HepG2 (cell line): ENCODE results near the gene GTF2A2. TPM values are rescaled to one million over a fixed set of nuclear protein-coding genes. Genes with fewer than 3 reads are reported as not detected.

ENCODE experiments used
- ATAC-seq: fragments of 200-7000 bp; cut with Tn5 transposase; 3 replicates; pipeline ENCODE4 v1.9.1; 2020; ENCODE audit warnings: mild to moderate bottlenecking, moderate library complexity
- BruUV-seq: library from RNA; stranded (reverse); fragments of 400-500 nt; replicated peaks from 2 replicates; lab custom pipeline; 2021; lab: Mats Ljungman, UMichigan
- CTCF ChIA-PET: fragments of 300-600 bp; formaldehyde crosslinking; extraction: SDS; loops from one replicate; lab custom pipeline; 2021; ENCODE audit warnings: low total read pairs, inconsistent platforms, low intra/inter-chr PET ratio; lab: Yijun Ruan, JAX
- POLR2A ChIA-PET: fragments of 350-600 bp; sonication (Branson Sonifier 250); formaldehyde crosslinking; loops from one replicate; lab custom pipeline; 2020; ENCODE audit warnings: antibody characterized with exemption, inconsistent platforms; lab: Yijun Ruan, JAX
- DNase-seq: peaks from one replicate; pipeline ENCODE4 v3.0.0-alpha.2; 2015; ENCODE audit warnings: low spot score
- FAIRE-seq: peaks from 3 replicates; lab custom pipeline; 2011; peaks lifted over from hg19 to GRCh38; lab: Jason Lieb, UNC
- H2AFZ ChIP-seq: one replicate; pipeline ENCODE4 v1.6.1; 2011; ENCODE audit warnings: low read length, inconsistent platforms
- H3K27ac ChIP-seq: fragments of 300-600 bp; 3 replicates; pipeline ENCODE4 v1.8.0; 2011; ENCODE audit warnings: mixed run types, mild to moderate bottlenecking, mixed read lengths, low read length, inconsistent platforms; ENCODE audit not compliant: insufficient read depth; ENCODE audit errors: extremely low read length
- H3K27me3 ChIP-seq, 2 experiments: fragments of 200-600 bp in 1 of 2; 2 replicates in 1 of 2; 3 replicates in 1 of 2; pipeline versions ENCODE4 v1.6.0 to v1.8.0; 2011; ENCODE audit warnings: low read length in 2 of 2, mild to moderate bottlenecking in 2 of 2, moderate library complexity in 2 of 2, inconsistent platforms in 1 of 2; ENCODE audit not compliant: insufficient read depth in 2 of 2, control insufficient read depth in 1 of 2
- H3K36me3 ChIP-seq, 2 experiments: fragments of 200-600 bp in 1 of 2; replicated peaks in 1 of 2; 2 replicates in 1 of 2; 3 replicates in 1 of 2; pipeline versions ENCODE4 v1.5.1 to v1.8.0; 2011; ENCODE audit warnings: low read length in 2 of 2, inconsistent platforms in 1 of 2; ENCODE audit not compliant: insufficient read depth in 2 of 2, control insufficient read depth in 1 of 2
- H3K4me1 ChIP-seq: 2 replicates; pipeline ENCODE4 v1.5.1; 2012; ENCODE audit warnings: low read length, inconsistent platforms; ENCODE audit not compliant: insufficient read depth
- H3K4me2 ChIP-seq: 2 replicates; pipeline ENCODE4 v1.6.0; 2011; ENCODE audit warnings: low read depth, low read length, inconsistent platforms
- H3K4me3 ChIP-seq, 3 experiments: fragments of 200-600 bp in 1 of 3; sonication (generic), shearing (Covaris generic) in 1 of 3; replicated peaks in 1 of 3; 2 replicates each; pipeline ENCODE4 v1.5.1; 2011 to 2016; ENCODE audit warnings: low read length in 3 of 3, inconsistent platforms in 2 of 3, low read depth in 2 of 3, mild to moderate bottlenecking in 2 of 3, control low read depth in 1 of 3, mixed read lengths in 1 of 3; ENCODE audit not compliant: insufficient read depth in 1 of 3
- H3K79me2 ChIP-seq: one replicate; pipeline ENCODE4 v1.6.1; 2011; ENCODE audit warnings: low read length, inconsistent platforms; ENCODE audit not compliant: insufficient read depth
- H3K9ac ChIP-seq: 2 replicates; pipeline ENCODE4 v1.6.0; 2011; ENCODE audit warnings: mild to moderate bottlenecking, low read depth, low read length, inconsistent platforms; ENCODE audit not compliant: insufficient read depth
- H3K9me3 ChIP-seq: 2 replicates; pipeline ENCODE4 v1.5.1; 2012; ENCODE audit warnings: mild to moderate bottlenecking, low read length
- H4K20me1 ChIP-seq: 2 replicates; pipeline ENCODE4 v1.6.0; 2011; ENCODE audit warnings: inconsistent platforms, mild to moderate bottlenecking, low read length, moderate library complexity; ENCODE audit not compliant: insufficient read depth
- AHR ChIP-seq: IDR thresholded peaks from 2 replicates; pipeline ENCODE4 v1.6.1; 2018; ENCODE audit warnings: missing genetic modification reagents, missing compliant biosample characterization
- ATAD3A ChIP-seq: sonication (generic); formaldehyde crosslinking; IDR thresholded peaks from 2 replicates; pipeline ENCODE4 v1.4.0; 2020; ENCODE audit warnings: missing genetic modification reagents
- FOXJ3 ChIP-seq: sonication (generic); formaldehyde crosslinking; IDR thresholded peaks from 2 replicates; pipeline ENCODE4 v1.4.0; 2020; ENCODE audit warnings: missing genetic modification reagents, mild to moderate bottlenecking, borderline replicate concordance
- HOXA3 ChIP-seq: sonication (generic); formaldehyde crosslinking; IDR thresholded peaks from 2 replicates; pipeline ENCODE4 v1.5.0; 2020; ENCODE audit warnings: missing genetic modification reagents
- MXI1 ChIP-seq: IDR thresholded peaks from 3 replicates; pipeline ENCODE4 v1.6.1; 2012; ENCODE audit warnings: low read depth, low read length, inconsistent platforms, borderline replicate concordance
- MYC ChIP-seq: sonication (generic); formaldehyde crosslinking; IDR thresholded peaks from 2 replicates; pipeline ENCODE4 v1.9.0; 2021; ENCODE audit warnings: missing genetic modification reagents, borderline replicate concordance
- NCOR1 ChIP-seq: fragments of 200-600 bp; sonication (generic); IDR thresholded peaks from 2 replicates; pipeline ENCODE4 v1.7.0; 2017; ENCODE audit warnings: antibody characterized with exemption, low read length, borderline replicate concordance
- NR1H2 ChIP-seq: sonication (generic); formaldehyde crosslinking; IDR thresholded peaks from 2 replicates; pipeline ENCODE4 v1.8.1; 2022; ENCODE audit warnings: low read depth, missing genetic modification reagents, borderline replicate concordance
- PTBP1 ChIP-seq: fragments of 200-400 bp; formaldehyde crosslinking; IDR thresholded peaks from 2 replicates; pipeline ENCODE4 v1.6.1; 2018; ENCODE audit warnings: low read length, low read depth; ENCODE audit not compliant: poor library complexity, severe bottlenecking
- RFX1 ChIP-seq: fragments of 450-650 bp; IDR thresholded peaks from 2 replicates; pipeline ENCODE4 v1.6.1; 2017
- STAG1 ChIP-seq: sonication (generic); formaldehyde crosslinking; IDR thresholded peaks from 2 replicates; pipeline ENCODE4 v1.4.0; 2020; ENCODE audit warnings: missing genetic modification reagents
- ZBTB42 ChIP-seq: sonication (generic); formaldehyde crosslinking; IDR thresholded peaks from 2 replicates; pipeline ENCODE4 v1.5.0; 2020; ENCODE audit warnings: mild to moderate bottlenecking, missing genetic modification reagents
- ZIK1 ChIP-seq: sonication (generic); formaldehyde crosslinking; IDR thresholded peaks from 2 replicates; pipeline ENCODE4 v1.5.0; 2020; ENCODE audit warnings: mild to moderate bottlenecking, low read depth, missing genetic modification reagents, borderline replicate concordance
- ZNF225 ChIP-seq: sonication (generic); formaldehyde crosslinking; IDR thresholded peaks from 2 replicates; pipeline ENCODE4 v1.4.0; 2020; ENCODE audit warnings: mild to moderate bottlenecking, missing genetic modification reagents
- ZNF75D ChIP-seq: sonication (generic); formaldehyde crosslinking; IDR thresholded peaks from 2 replicates; pipeline ENCODE4 v1.8.1; 2023; ENCODE audit warnings: missing genetic modification reagents, mild to moderate bottlenecking, borderline replicate concordance
- ZNF777 ChIP-seq: sonication (generic); formaldehyde crosslinking; IDR thresholded peaks from 2 replicates; pipeline ENCODE4 v1.4.0; 2020; ENCODE audit warnings: missing genetic modification reagents
- WGBS: methylation state at CpG from one replicate; pipeline ENCODE4 v1.1.6; 2017; ENCODE audit warnings: low lambda C conversion rate; 5-methylcytosine and 5-hydroxymethylcytosine counted together
- in situ Hi-C: cut with HindIII; loops from 2 replicates; pipeline ENCODE4 v1.10.0; 2017; ENCODE audit warnings: low pct_unique_long_range_greater_than_20kb; ENCODE audit not compliant: extremely low pct_ligation_motif_present
- intact Hi-C: fragments of 100-400 bp; cut with micrococcal nuclease; formaldehyde crosslinking; loops from one replicate; pipeline ENCODE4 v1.10.0; 2022; ENCODE audit not compliant: unreplicated experiment
- polyA plus RNA-seq, 8 experiments: library from polyadenylated mRNA; depleted of rRNA in 3 of 8; stranded (reverse) in 7 of 8; unstranded in 1 of 8; fragments of >200 nt; fragmentation: Illumina TruSeq in 4 of 8; extraction: Trizol in 4 of 8; gene quantifications; 2 replicates each; pipeline versions ENCODE4 v1.2.1 to v1.2.3, GENCODE V29; 2011 to 2016; ENCODE audit warnings: low read depth in 4 of 8, missing spikeins in 1 of 8, mixed read lengths in 1 of 8; ENCODE audit not compliant: insufficient read depth in 1 of 8
- total RNA-seq, 5 experiments: library from RNA; depleted of rRNA; stranded (reverse); fragments of >200 nt; fragmentation: Illumina TruSeq; extraction: Trizol; gene quantifications; 2 replicates each; pipeline ENCODE4 v1.2.3, GENCODE V29; 2016; ENCODE audit warnings: low read depth in 1 of 5
- TF ChIP-seq, protein P1 (sequence below): sonication (generic); formaldehyde crosslinking; IDR thresholded peaks from 2 replicates; pipeline ENCODE4 v1.8.0; 2022; ENCODE audit warnings: missing genetic modification reagents, low read depth, mild to moderate bottlenecking, borderline replicate concordance
- TF ChIP-seq, protein P2 (sequence below): sonication (generic); formaldehyde crosslinking; IDR thresholded peaks from 2 replicates; pipeline ENCODE4 v1.4.0; 2020; ENCODE audit warnings: missing genetic modification reagents

Gene GTF2A2
- total and polyA plus RNA-seq, 2 of the 13 experiments (the other 11 are each of a cell fraction or from before 2014, with no cell fraction given), result 24.4 to 106 TPM

GRCh38 chr15:59702351-59702750 lies 45.0 kb upstream of the GTF2A2 start:
- Histone ChIP-seq H3K27me3 (0 out of 5 replicates have a peak, but pooled peaks cover 0 to 7% of the 10 kb centered on the region in 2 experiments), H2AFZ (no peak overlapping the region), H3K9me3 (no peaks in the 10 kb centered on the region; the same call in 1 of the 2 replicates), H3K36me3 (no peaks in the 10 kb centered on the region), H3K9ac (no peak overlapping the region), H4K20me1 (no peaks in the 10 kb centered on the region), H3K4me2 (no peak overlapping the region), H3K79me2 (no peaks in the 10 kb centered on the region), H3K4me1 (0 out of 2 replicates have a peak, but pooled peaks cover 8% of the 10 kb centered on the region), H3K27ac (no peak overlapping the region), H3K4me3 (no peak overlapping the region)
- in situ Hi-C loops (no loop called here), intact Hi-C loops (no loop called here)
- DNase-seq, result no peak
- ChIA-PET CTCF (no interaction called here), POLR2A (no interaction called here)
- ATAC-seq, result no peak
- no TSS peak for BruUV-seq
- no peak for FAIRE-seq
- TF ChIP-seq RFX1 (no peak), NR1H2 (no peak), FOXJ3 (CRISPR knock-in tag) (no peak), STAG1 (CRISPR knock-in tag) (no peak), HOXA3 (no peak), ZBTB42 (CRISPR knock-in tag) (no peak), MXI1 (no peak), NCOR1 (no peak)
- TF ChIP-seq, protein P1, sequence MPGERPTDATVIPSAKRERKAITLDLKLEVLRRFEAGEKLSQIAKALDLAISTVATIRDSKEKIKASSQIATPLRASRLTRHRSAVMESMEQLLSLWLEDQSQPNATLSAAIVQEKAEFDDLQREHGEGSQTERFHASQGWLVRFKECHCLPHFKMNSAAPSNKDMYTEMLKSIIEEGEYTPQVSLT (CRISPR knock-in tag), result no peak

GRCh38 chr15:59701880-59702279 lies 44.6 kb upstream of the GTF2A2 start:
- no peak for ATAC-seq
- Histone ChIP-seq H3K27ac (no peak overlapping the region), H3K9me3 (no peaks in the 10 kb centered on the region), H3K36me3 (no peaks in the 10 kb centered on the region), H2AFZ (no peak overlapping the region), H3K79me2 (no peaks in the 10 kb centered on the region), H3K27me3 (0 out of 5 replicates have a peak, but pooled peaks cover 0 to 7% of the 10 kb centered on the region in 2 experiments)
- intact Hi-C loops, result no loop called here
- TF ChIP-seq MYC (CRISPR knock-in tag) (no peak), AHR (CRISPR knock-in tag) (no peak), ATAD3A (CRISPR knock-in tag) (no peak), ZNF225 (CRISPR knock-in tag) (no peak), PTBP1 (no peak), ZNF75D (CRISPR knock-in tag) (no peak), ZNF777 (CRISPR knock-in tag) (no peak), ZIK1 (CRISPR knock-in tag) (no peak)
- TF ChIP-seq, protein P2, sequence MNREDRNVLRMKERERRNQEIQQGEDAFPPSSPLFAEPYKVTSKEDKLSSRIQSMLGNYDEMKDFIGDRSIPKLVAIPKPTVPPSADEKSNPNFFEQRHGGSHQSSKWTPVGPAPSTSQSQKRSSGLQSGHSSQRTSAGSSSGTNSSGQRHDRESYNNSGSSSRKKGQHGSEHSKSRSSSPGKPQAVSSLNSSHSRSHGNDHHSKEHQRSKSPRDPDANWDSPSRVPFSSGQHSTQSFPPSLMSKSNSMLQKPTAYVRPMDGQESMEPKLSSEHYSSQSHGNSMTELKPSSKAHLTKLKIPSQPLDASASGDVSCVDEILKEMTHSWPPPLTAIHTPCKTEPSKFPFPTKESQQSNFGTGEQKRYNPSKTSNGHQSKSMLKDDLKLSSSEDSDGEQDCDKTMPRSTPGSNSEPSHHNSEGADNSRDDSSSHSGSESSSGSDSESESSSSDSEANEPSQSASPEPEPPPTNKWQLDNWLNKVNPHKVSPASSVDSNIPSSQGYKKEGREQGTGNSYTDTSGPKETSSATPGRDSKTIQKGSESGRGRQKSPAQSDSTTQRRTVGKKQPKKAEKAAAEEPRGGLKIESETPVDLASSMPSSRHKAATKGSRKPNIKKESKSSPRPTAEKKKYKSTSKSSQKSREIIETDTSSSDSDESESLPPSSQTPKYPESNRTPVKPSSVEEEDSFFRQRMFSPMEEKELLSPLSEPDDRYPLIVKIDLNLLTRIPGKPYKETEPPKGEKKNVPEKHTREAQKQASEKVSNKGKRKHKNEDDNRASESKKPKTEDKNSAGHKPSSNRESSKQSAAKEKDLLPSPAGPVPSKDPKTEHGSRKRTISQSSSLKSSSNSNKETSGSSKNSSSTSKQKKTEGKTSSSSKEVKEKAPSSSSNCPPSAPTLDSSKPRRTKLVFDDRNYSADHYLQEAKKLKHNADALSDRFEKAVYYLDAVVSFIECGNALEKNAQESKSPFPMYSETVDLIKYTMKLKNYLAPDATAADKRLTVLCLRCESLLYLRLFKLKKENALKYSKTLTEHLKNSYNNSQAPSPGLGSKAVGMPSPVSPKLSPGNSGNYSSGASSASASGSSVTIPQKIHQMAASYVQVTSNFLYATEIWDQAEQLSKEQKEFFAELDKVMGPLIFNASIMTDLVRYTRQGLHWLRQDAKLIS, result no peak
- TF ChIP-seq, all 625 proteins: peak for 0
- DNase-seq (no peak), FAIRE-seq (no peak)
- ChIA-PET POLR2A (no interaction called here), CTCF (no interaction called here)
- H3K4me2 ChIP-seq, result no peak overlapping the region
- no peak overlapping the region for H3K4me3 ChIP-seq
- in situ Hi-C loops, result no loop called here
- no peak overlapping the region for H3K9ac ChIP-seq
- no TSS peak for BruUV-seq
- 2% methylated on average over 4 of the region's 4 CpGs for WGBS
- H3K4me1 ChIP-seq, result 0 out of 2 replicates have a peak, but pooled peaks cover 8% of the 10 kb centered on the region
- no peaks in the 10 kb centered on the region for H4K20me1 ChIP-seq
